VCaP (cell line): Measurements from ENCODE around the gene GRIA4.

Experiments
- H3K27ac ChIP-seq: fragments of 450-650 bp; 2 replicates; pipeline ENCODE4 v1.5.1; 2017
- CTCF ChIP-seq: fragments of 450-650 bp; conservative IDR thresholded peaks from 2 replicates; pipeline ENCODE4 v1.5.1; 2017; ENCODE audit warnings: mild to moderate bottlenecking, moderate library complexity

GRIA4 gene

GRCh38 chr11:105696000-105696399 is 86.1 kb downstream of the GRIA4 start:
- no peak for TF ChIP-seq CTCF
- H3K27ac ChIP-seq, result no peak overlapping the region

- no peak overlapping the region for H3K27ac ChIP-seq
- no peak for TF ChIP-seq CTCF
These were observed 87.4 kb downstream of the GRIA4 start for GRCh38 chr11:105697291-105697690.

- H3K27ac ChIP-seq, result no peak overlapping the region
- no peak for TF ChIP-seq CTCF
These were observed 89.3 kb downstream of the GRIA4 start for GRCh38 chr11:105699203-105699602.

- no peak for TF ChIP-seq CTCF
- no peak overlapping the region for H3K27ac ChIP-seq
These were observed 90.4 kb downstream of the GRIA4 start for GRCh38 chr11:105700271-105700670.

- no peak for TF ChIP-seq CTCF
- H3K27ac ChIP-seq, result no peak overlapping the region
These were observed 91.2 kb downstream of the GRIA4 start for GRCh38 chr11:105701098-105701497.

- TF ChIP-seq CTCF, result no peak
- H3K27ac ChIP-seq, result no peak overlapping the region
These were observed 96.1 kb downstream of the GRIA4 start for GRCh38 chr11:105705786-105706530.

- no peak overlapping the region for H3K27ac ChIP-seq
- TF ChIP-seq CTCF, result no peak
These were observed 103.2 kb downstream of the GRIA4 start for GRCh38 chr11:105713106-105713505.
